Measurements from ENCODE around the gene KCNQ1.

The KCNQ1 gene

GRCh38 chr11:2748814-2749554, 304.2 kb downstream of the KCNQ1 start:
- in situ Hi-C loops (cut with MboI; ENCODE audit: low sequenced_read_pairs): no loop called here

- in situ Hi-C loops (cut with MboI; ENCODE audit: low sequenced_read_pairs): no loop called here
Observed at GRCh38 chr11:2750101-2750681, 305.4 kb downstream of the KCNQ1 start.

- in situ Hi-C loops (cut with MboI; ENCODE audit: low sequenced_read_pairs): no loop called here
Observed at GRCh38 chr11:2750682-2751522, 306.1 kb downstream of the KCNQ1 start.

- in situ Hi-C loops (cut with MboI; ENCODE audit: low sequenced_read_pairs): no loop called here
Observed at GRCh38 chr11:2751523-2752203, 306.9 kb downstream of the KCNQ1 start.

- in situ Hi-C loops (cut with MboI; ENCODE audit: low sequenced_read_pairs): no loop called here
Observed at GRCh38 chr11:2752204-2752770, 307.5 kb downstream of the KCNQ1 start.

- in situ Hi-C loops (cut with MboI; ENCODE audit: low sequenced_read_pairs): no loop called here
Observed at GRCh38 chr11:2752923-2753322, 308.1 kb downstream of the KCNQ1 start.

GRCh38 chr11:2754008-2754407, 309.2 kb downstream of the KCNQ1 start:
- in situ Hi-C loops (cut with MboI; ENCODE audit: low sequenced_read_pairs): no loop called here

- in situ Hi-C loops (cut with MboI; ENCODE audit: low sequenced_read_pairs): no loop called here
Observed at GRCh38 chr11:2755071-2755470, 310.3 kb downstream of the KCNQ1 start.

- in situ Hi-C loops (cut with MboI; ENCODE audit: low sequenced_read_pairs): no loop called here
Observed at GRCh38 chr11:2758751-2759150, 313.9 kb downstream of the KCNQ1 start.

GRCh38 chr11:2759228-2760195, 314.7 kb downstream of the KCNQ1 start:
- in situ Hi-C loops (cut with MboI; ENCODE audit: low sequenced_read_pairs): no loop called here

- in situ Hi-C loops (cut with MboI; ENCODE audit: low sequenced_read_pairs): no loop called here
Observed at GRCh38 chr11:2760196-2760871, 315.5 kb downstream of the KCNQ1 start.

- in situ Hi-C loops (cut with MboI; ENCODE audit: low sequenced_read_pairs): no loop called here
Observed at GRCh38 chr11:2761131-2762030, 316.6 kb downstream of the KCNQ1 start.

- in situ Hi-C loops (cut with MboI; ENCODE audit: low sequenced_read_pairs): no loop called here
Observed at GRCh38 chr11:2762031-2762380, 317.2 kb downstream of the KCNQ1 start.

- in situ Hi-C loops (cut with MboI; ENCODE audit: low sequenced_read_pairs): no loop called here
Observed at GRCh38 chr11:2762451-2762850, 317.6 kb downstream of the KCNQ1 start.

GRCh38 chr11:2763984-2764383, 319.2 kb downstream of the KCNQ1 start:
- in situ Hi-C loops (cut with MboI; ENCODE audit: low sequenced_read_pairs): no loop called here

GRCh38 chr11:2765491-2765890, 320.7 kb downstream of the KCNQ1 start:
- in situ Hi-C loops (cut with MboI; ENCODE audit: low sequenced_read_pairs): no loop called here

GRCh38 chr11:2766166-2766565, 321.4 kb downstream of the KCNQ1 start:
- in situ Hi-C loops (cut with MboI; ENCODE audit: low sequenced_read_pairs): no loop called here

- in situ Hi-C loops (cut with MboI; ENCODE audit: low sequenced_read_pairs): no loop called here
Observed at GRCh38 chr11:2767071-2767470, 322.3 kb downstream of the KCNQ1 start.
